A549 (cell line): ENCODE data around the gene TBXT. TPM values are rescaled to one million over a fixed set of nuclear protein-coding genes. Genes with fewer than 3 reads are reported as not detected.

ENCODE experiments used
- ATAC-seq, 2 experiments: fragments of 200-7000 bp in 1 of 2; fragments of >200 bp in 1 of 2; cut with Nextera tagmentation in 1 of 2; cut with Tn5 transposase in 1 of 2; 3 replicates each; pipeline versions ENCODE4 v1.8.0 to v1.9.1; 2018 to 2020; ENCODE audit warnings: mild to moderate bottlenecking in 1 of 2, moderate library complexity in 1 of 2
- CTCF ChIA-PET: fragments of 300-600 bp; sonication (Branson Sonifier 250); formaldehyde crosslinking; extraction: SDS; loops from one replicate; lab custom pipeline; 2021; ENCODE audit warnings: antibody characterized with exemption, inconsistent platforms; lab: Yijun Ruan, JAX
- POLR2A ChIA-PET: fragments of 350-600 bp; formaldehyde crosslinking; extraction: SDS; loops from one replicate; lab custom pipeline; 2021; ENCODE audit warnings: antibody characterized with exemption, inconsistent platforms; lab: Yijun Ruan, JAX
- DNase-seq, 2 experiments: peaks; one replicate each; pipeline versions ENCODE4 v3.0.0 to v3.0.0-alpha.2; 2011 to 2016; ENCODE audit warnings: low read depth in 1 of 2, low spot score in 1 of 2
- FAIRE-seq: peaks from 2 replicates; lab custom pipeline; 2011; peaks lifted over from hg19 to GRCh38; lab: Jason Lieb, UNC
- H3K27ac ChIP-seq, 2 experiments: fragments of >200 bp; sonication (Bioruptor Twin); formaldehyde crosslinking; 3 replicates each; pipeline ENCODE4 v1.5.1; 2016 to 2017
- H3K4me1 ChIP-seq: fragments of >200 bp; sonication (Bioruptor Twin); formaldehyde crosslinking; 3 replicates; pipeline ENCODE4 v1.6.1; 2016
- H3K4me2 ChIP-seq: fragments of >200 bp; sonication (Bioruptor Twin); formaldehyde crosslinking; 3 replicates; pipeline ENCODE4 v1.6.1; 2016
- H3K4me3 ChIP-seq: fragments of >200 bp; sonication (Bioruptor Twin); formaldehyde crosslinking; 3 replicates; pipeline ENCODE4 v1.5.1; 2016
- H3K9me3 ChIP-seq: fragments of >200 bp; sonication (Bioruptor Twin); formaldehyde crosslinking; 3 replicates; pipeline ENCODE4 v1.6.1; 2016
- BHLHE40 ChIP-seq: IDR thresholded peaks from 2 replicates; pipeline ENCODE4 v1.6.1; 2012; ENCODE audit warnings: low read depth, low read length, inconsistent platforms
- EHF ChIP-seq: fragments of 250-450 bp; sonication (Bioruptor Pico); IDR thresholded peaks from 2 replicates; pipeline ENCODE4 v1.5.0; 2020; ENCODE audit warnings: mild to moderate bottlenecking
- EHMT2 ChIP-seq: fragments of 200-600 bp; sonication (generic); IDR thresholded peaks from 2 replicates; pipeline ENCODE4 v1.6.1; 2016; ENCODE audit warnings: antibody characterized with exemption, low read depth, mild to moderate bottlenecking, moderate library complexity
- FOSL2 ChIP-seq, 2 experiments: fragments of 450-650 bp in 1 of 2; fragments of >200 bp in 1 of 2; sonication (Bioruptor Twin) in 1 of 2; formaldehyde crosslinking; IDR thresholded peaks; 2 replicates each; pipeline versions ENCODE4 v1.5.0 to v1.6.1; 2016 to 2020; ENCODE audit warnings: mild to moderate bottlenecking in 1 of 2, moderate library complexity in 1 of 2
- FOXS1 ChIP-seq: fragments of 250-450 bp; sonication (Bioruptor Pico); IDR thresholded peaks from 2 replicates; pipeline ENCODE4 v1.5.0; 2020; ENCODE audit warnings: mild to moderate bottlenecking, moderate library complexity
- GATA3 ChIP-seq: IDR thresholded peaks from 2 replicates; pipeline ENCODE4 v1.6.1; 2012; ENCODE audit warnings: borderline replicate concordance
- HDAC2 ChIP-seq: fragments of 200-600 bp; sonication (generic); IDR thresholded peaks from 2 replicates; pipeline ENCODE4 v1.6.1; 2016
- HOXB5 ChIP-seq: fragments of 250-450 bp; sonication (Bioruptor Pico); IDR thresholded peaks from 2 replicates; pipeline ENCODE4 v1.5.0; 2020; ENCODE audit warnings: mild to moderate bottlenecking, moderate library complexity
- MAFK ChIP-seq: fragments of 450-650 bp; IDR thresholded peaks from 2 replicates; pipeline ENCODE4 v1.6.1; 2014; ENCODE audit not compliant: partially characterized antibody
- MAZ ChIP-seq: fragments of 150-350 bp; IDR thresholded peaks from 2 replicates; pipeline ENCODE4 v1.6.1; 2014; ENCODE audit warnings: antibody characterized with exemption, low read depth, low read length, borderline replicate concordance
- NFE2L2 ChIP-seq: fragments of 150-350 bp; conservative IDR thresholded peaks from 2 replicates; pipeline ENCODE4 v1.6.1; 2014; ENCODE audit warnings: low read length
- NPAS2 ChIP-seq: fragments of 250-450 bp; sonication (Bioruptor Pico); IDR thresholded peaks from 2 replicates; pipeline ENCODE4 v1.8.0; 2022; ENCODE audit warnings: mild to moderate bottlenecking, moderate library complexity, borderline replicate concordance
- RAD21 ChIP-seq, 2 experiments: fragments of >200 bp in 1 of 2; sonication (Bioruptor Twin) in 1 of 2; formaldehyde crosslinking in 1 of 2; IDR thresholded peaks in 1 of 2; conservative IDR thresholded peaks in 1 of 2; 2 replicates in 1 of 2; 3 replicates in 1 of 2; pipeline ENCODE4 v1.6.1; 2012 to 2018; ENCODE audit warnings: inconsistent platforms in 1 of 2
- RARB ChIP-seq: fragments of 250-450 bp; sonication (Bioruptor Pico); IDR thresholded peaks from 2 replicates; pipeline ENCODE4 v1.8.0; 2021; ENCODE audit warnings: mild to moderate bottlenecking, moderate library complexity
- RCOR1 ChIP-seq: fragments of 150-350 bp; IDR thresholded peaks from 2 replicates; pipeline ENCODE4 v1.6.1; 2014; ENCODE audit warnings: antibody characterized with exemption, low read length, low read depth
- RFX5 ChIP-seq: fragments of 450-650 bp; IDR thresholded peaks from 2 replicates; pipeline ENCODE4 v1.7.1; 2014; ENCODE audit warnings: antibody characterized with exemption, mild to moderate bottlenecking, moderate library complexity
- ZNF302 ChIP-seq: fragments of 250-450 bp; sonication (Bioruptor Pico); IDR thresholded peaks from 2 replicates; pipeline ENCODE4 v1.9.0; 2021; ENCODE audit warnings: inconsistent platforms, mild to moderate bottlenecking, moderate library complexity
- WGBS: methylation state at CpG from one replicate; pipeline ENCODE4 v1.1.6; 2017; ENCODE audit errors: missing lambda C conversion rate; 5-methylcytosine and 5-hydroxymethylcytosine counted together
- polyA plus RNA-seq, 4 experiments: library from polyadenylated mRNA; depleted of rRNA in 3 of 4; stranded (reverse); fragments of >200 nt; fragmentation: RNase III in 1 of 4; extraction: RNeasy Plus Mini Kit Qiagen cat#74134 plus additional on column Dnase treatment in 1 of 4; gene quantifications; 2 replicates in 3 of 4; 3 replicates in 1 of 4; pipeline ENCODE4 v1.2.3, GENCODE V29; 2011 to 2017
- TF ChIP-seq, protein P1 (sequence below): IDR thresholded peaks from 2 replicates; pipeline ENCODE4 v1.6.1; 2012

TBXT gene
- polyA plus RNA-seq, 2 of the 4 experiments (the other 2 are of a cell fraction): not detected

- Histone ChIP-seq H3K27ac (no peak overlapping the region), H3K4me3 (no peak overlapping the region), H3K4me2 (no peak overlapping the region), H3K9me3 (no peaks in the 10 kb centered on the region), H3K4me1 (no peaks in the 10 kb centered on the region)
- no peak for DNase-seq
- ChIA-PET POLR2A (no interaction called here), CTCF (no interaction called here)
- no peak for ATAC-seq
- TF ChIP-seq RCOR1: no peak
- TF ChIP-seq NFE2L2: no peak
- no peak for TF ChIP-seq GATA3
- 55% methylated on average over 7 of the region's 7 CpGs for WGBS
- FAIRE-seq: no peak
These were observed 45.9 kb downstream of the TBXT start for GRCh38 chr6:166121726-166122125.

GRCh38 chr6:166119116-166119911 is 48.3 kb downstream of the TBXT start:
- H3K4me3 ChIP-seq: no peak overlapping the region
- TF ChIP-seq RAD21 (conservative IDR thresholded peaks at IDR 0.05 in 1 of 2, IDR thresholded peaks at IDR 0.05 in 1 of 2) (no peak), ZNF302 (CRISPR knock-in tag) (no peak), EHMT2 (no peak), HDAC2 (no peak), BHLHE40 (no peak), NPAS2 (CRISPR knock-in tag) (no peak), RFX5 (no peak), EHF (CRISPR knock-in tag) (no peak), MAFK (no peak)
- H3K9me3 ChIP-seq: peaks cover 4% of the 10 kb centered on the region; the same call in 1 of the 3 replicates
- 66% methylated on average over 4 of the region's 4 CpGs for WGBS
- H3K27ac ChIP-seq: no peak overlapping the region
- DNase-seq (no peak), ATAC-seq (no peak), FAIRE-seq (no peak)
- H3K4me1 ChIP-seq: no peaks in the 10 kb centered on the region
- no peak overlapping the region for H3K4me2 ChIP-seq
- CTCF ChIA-PET: interaction anchor here (1.2 kb wide), 1 partner anchor 13 kb away, joined by 3 read pairs; no protein-coding TSS in a partner anchor
- POLR2A ChIA-PET: no interaction called here

- CTCF ChIA-PET: interaction anchor here (1.6 kb wide), 1 partner anchor 10 kb away, joined by 6 read pairs; no protein-coding TSS in a partner anchor
- TF ChIP-seq, protein P1, sequence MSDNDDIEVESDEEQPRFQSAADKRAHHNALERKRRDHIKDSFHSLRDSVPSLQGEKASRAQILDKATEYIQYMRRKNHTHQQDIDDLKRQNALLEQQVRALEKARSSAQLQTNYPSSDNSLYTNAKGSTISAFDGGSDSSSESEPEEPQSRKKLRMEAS: no peak
- peaks cover 4% of the 10 kb centered on the region; the same call in 1 of the 3 replicates for H3K9me3 ChIP-seq
- H3K27ac ChIP-seq: no peak overlapping the region
- POLR2A ChIA-PET: no interaction called here
- ATAC-seq: no peak
- no peak for DNase-seq
- no peak overlapping the region for H3K4me3 ChIP-seq
- H3K4me1 ChIP-seq: peaks cover 9% of the 10 kb centered on the region; the same call in 2 of the 3 replicates
- H3K4me2 ChIP-seq: no peak overlapping the region
- FAIRE-seq: no peak
These were observed 52.0 kb downstream of the TBXT start for GRCh38 chr6:166115609-166116008.

DNA sequence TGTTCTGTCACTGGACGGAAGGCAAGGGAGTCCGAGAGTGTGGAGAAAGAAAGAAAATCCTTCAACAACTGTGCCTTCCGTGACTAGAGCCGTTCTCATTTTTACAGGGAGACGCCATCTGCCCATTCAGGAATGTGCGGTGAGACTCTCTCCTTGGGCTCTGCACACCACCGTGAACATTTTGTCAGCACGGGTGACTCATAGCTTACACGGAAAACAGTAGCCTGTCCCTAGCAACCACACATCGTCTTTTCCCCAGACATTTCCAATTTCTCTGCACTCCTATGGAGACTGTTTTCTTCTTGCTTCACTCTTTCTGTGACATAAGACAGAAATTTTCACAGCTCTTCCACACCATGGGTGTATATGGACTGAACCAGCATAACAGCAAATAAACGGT is 55.1 kb downstream of the TBXT start:
- Histone ChIP-seq H3K4me1 (peaks cover 9% of the 10 kb centered on the region; the same call in 2 of the 3 replicates), H3K4me2 (peak overlapping the region; percentile 85), H3K9me3 (peaks cover 4% of the 10 kb centered on the region; the same call in 1 of the 3 replicates), H3K27ac (peak overlapping the region; percentile 54 to 77; a peak in 4 of 6 replicates), H3K4me3 (peak overlapping the region; percentile 31; the same call in 2 of the 3 replicates)
- 14% methylated on average over 11 of the region's 11 CpGs for WGBS
- ATAC-seq (peak; percentile 100), FAIRE-seq (no peak), DNase-seq (peak; percentile 71 to 86)
- ChIA-PET CTCF (interaction anchor here (0.8 to 1.1 kb wide), 2 partner anchors 14 to 72 kb away, joined by 4 read pairs; no protein-coding TSS in a partner anchor), POLR2A (no interaction called here)
- TF ChIP-seq FOSL2 (IDR thresholded peaks at IDR 0.05) (0 out of 2 replicates have a peak, but pooled peaks have one; percentile 23), FOSL2 (CRISPR knock-in tag; IDR thresholded peaks at IDR 0.05) (peak; percentile 86), MAZ (no peak), BHLHE40 (no peak), HOXB5 (no peak), RARB (CRISPR knock-in tag) (no peak), FOXS1 (CRISPR knock-in tag) (no peak)
